Measurements from ENCODE around the gene BLACAT1. TPM values are rescaled to one million over a fixed set of nuclear protein-coding genes. Genes with fewer than 3 reads are reported as not detected.

BLACAT1 gene
- total RNA-seq, 4 donors from 2014 or later: 0.44 TPM; not detected in 3

DNA sequence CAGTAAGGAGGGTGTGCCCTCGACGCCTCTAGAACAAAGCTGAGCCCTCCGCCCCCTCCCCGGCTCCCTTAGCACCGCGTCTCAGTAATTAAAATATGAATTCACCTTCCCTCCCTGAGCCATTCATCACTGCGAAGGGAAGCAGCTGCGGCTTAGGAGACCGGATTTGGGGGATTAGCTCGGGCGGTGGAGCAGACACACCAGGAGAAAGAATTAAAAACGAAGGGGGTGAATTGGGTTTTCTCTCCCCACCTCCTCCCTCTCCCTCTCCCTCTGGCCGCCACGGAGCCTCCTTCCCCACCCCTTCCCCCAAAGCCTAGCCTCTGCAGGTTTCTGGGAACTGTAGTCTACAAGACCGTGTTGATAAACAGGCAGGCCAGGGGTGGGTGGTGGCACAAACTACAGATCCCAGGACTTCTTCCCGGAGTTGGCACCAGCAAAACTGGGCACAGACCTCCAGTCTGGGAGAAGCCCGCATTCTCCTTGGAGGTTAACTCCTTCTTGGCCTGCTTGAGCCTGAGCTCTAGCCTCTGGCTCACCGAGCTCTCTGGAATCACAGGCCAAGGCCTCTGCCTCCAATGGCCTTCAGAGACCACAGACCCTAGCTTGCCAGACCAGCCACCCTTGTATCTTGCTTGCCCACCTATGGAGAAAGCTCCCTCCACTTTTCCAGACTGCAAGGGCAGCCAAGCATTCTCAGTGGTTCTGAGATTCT, 10.8 kb downstream of the BLACAT1 start:
- TF ChIP-seq POLR2A (IDR thresholded peaks at IDR 0.05) (no peak), EP300 (IDR thresholded peaks at IDR 0.05) (peak in 1 of 2 donors; percentile 12)
- Histone ChIP-seq H3K27ac (peak overlapping the region in 2 of 4 donors; percentile 12 to 59), H3K4me1 (peaks cover 0 to 43% (median 17%) of the 10 kb centered on the region in 4 donors), H3K4me3 (peak overlapping the region in 2 of 4 donors; percentile 2 to 34), H3K9me3 (no peaks in the 10 kb centered on the region), H3K36me3 (no peaks in the 10 kb centered on the region), H3K27me3 (peaks cover 0 to 19% of the 10 kb centered on the region in 2 donors)
- WGBS, 2 donors: 15 to 34% methylated on average over 16 to 18 of the region's 18 CpGs
- DNase-seq (ENCODE audit: low spot score in 2 of 2): no peak

DNA sequence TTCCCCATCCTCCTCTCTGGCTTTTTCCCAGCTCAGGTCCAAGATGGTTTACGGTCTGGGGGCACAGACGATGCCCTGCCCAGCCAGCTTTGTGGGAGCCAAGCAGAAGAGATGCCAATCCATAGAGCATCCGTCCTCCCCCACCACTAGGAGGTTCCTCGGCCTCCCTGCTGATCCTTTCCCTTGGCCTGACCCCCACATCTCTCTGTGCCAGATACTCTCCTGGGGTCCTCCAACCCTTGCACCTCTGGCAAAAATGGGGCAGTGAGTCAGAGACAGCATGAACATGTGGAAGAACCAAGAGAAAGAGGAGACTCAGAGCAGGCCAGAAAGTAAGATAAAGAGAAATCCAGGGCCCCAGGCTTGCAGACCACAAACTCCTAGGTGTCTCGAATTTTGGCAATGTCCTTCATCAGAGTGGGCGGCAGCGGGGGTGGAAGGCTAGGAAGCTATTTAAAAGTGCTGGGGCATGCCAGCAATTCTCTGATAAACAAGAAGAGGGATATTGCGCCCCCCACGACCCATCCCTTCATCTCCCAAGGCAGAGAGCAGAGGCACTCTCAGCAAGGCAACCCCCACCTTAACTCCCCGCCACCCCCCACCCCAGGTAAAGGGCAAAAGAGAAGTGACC, 11.4 kb downstream of the BLACAT1 start:
- Histone ChIP-seq H3K4me3 (peak overlapping the region in 2 of 4 donors; percentile 2 to 34), H3K9me3 (no peaks in the 10 kb centered on the region), H3K27me3 (peaks cover 0 to 12% of the 10 kb centered on the region in 2 donors), H3K27ac (no peak overlapping the region), H3K4me1 (peaks cover 0 to 43% (median 16%) of the 10 kb centered on the region in 4 donors), H3K36me3 (no peaks in the 10 kb centered on the region)
- WGBS, 2 donors: 27 to 41% methylated on average over 10 of the region's 10 CpGs
- DNase-seq (ENCODE audit: low spot score in 2 of 2): no peak
- TF ChIP-seq POLR2A (IDR thresholded peaks at IDR 0.05) (no peak), CTCF (IDR thresholded peaks at IDR 0.05) (no peak), EP300 (IDR thresholded peaks at IDR 0.05) (no peak)

DNA sequence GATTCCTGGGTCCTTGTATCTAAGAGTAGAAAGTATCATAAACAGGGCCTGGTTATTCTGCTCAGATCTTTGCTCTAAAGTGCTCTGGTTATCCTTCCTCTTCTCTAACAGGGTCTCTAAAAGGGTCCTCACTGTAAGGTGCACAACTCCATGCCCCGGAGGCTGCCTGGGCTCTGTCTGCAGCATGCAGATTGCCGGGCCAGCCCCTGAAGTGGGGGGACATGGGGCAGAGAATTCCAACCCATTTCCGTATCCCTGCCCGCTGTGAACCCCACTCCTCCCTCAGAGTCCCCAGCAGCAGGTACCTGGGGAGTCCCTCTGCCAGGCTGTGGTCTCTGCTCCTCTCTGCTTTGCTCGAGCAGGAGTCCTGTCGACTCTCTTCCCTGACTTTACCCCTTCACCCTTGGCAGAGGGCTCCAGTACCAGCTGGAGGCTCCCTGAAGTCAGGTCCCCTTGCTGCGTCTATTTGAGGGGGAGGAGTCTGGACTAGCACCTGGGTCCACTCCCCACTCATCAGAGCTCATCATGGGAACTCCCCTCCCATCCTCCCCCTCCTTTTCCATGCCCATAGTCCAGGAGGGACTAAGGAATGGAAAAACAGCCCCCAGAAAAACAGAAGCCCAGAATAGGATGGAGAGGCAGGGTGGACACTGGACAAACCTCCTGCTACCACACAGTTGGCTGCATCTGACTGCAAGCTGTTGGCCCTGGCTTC, 12.1 kb downstream of the BLACAT1 start:
- no peak for TF ChIP-seq POLR2A (IDR thresholded peaks at IDR 0.05)
- no peak for TF ChIP-seq EP300 (IDR thresholded peaks at IDR 0.05)
- TF ChIP-seq CTCF (IDR thresholded peaks at IDR 0.05): no peak
- Histone ChIP-seq H3K9me3 (no peaks in the 10 kb centered on the region), H3K4me3 (no peak overlapping the region), H3K4me1 (peaks cover 0 to 50% (median 22%) of the 10 kb centered on the region in 4 donors), H3K27ac (no peak overlapping the region), H3K36me3 (no peaks in the 10 kb centered on the region), H3K27me3 (peaks cover 0 to 5% of the 10 kb centered on the region in 2 donors)
- 67 to 82% methylated on average over 3 to 7 of the region's 7 CpGs for WGBS, 2 donors
- no peak for DNase-seq (ENCODE audit: low spot score in 2 of 2)

GRCh38 chr1:205442051-205442725, 13.7 kb downstream of the BLACAT1 start:
- no peak for DNase-seq (ENCODE audit: low spot score in 2 of 2)
- Histone ChIP-seq H3K9me3 (no peaks in the 10 kb centered on the region), H3K4me1 (peaks cover 0 to 52% (median 25%) of the 10 kb centered on the region in 4 donors), H3K27me3 (no peaks in the 10 kb centered on the region), H3K36me3 (no peaks in the 10 kb centered on the region), H3K4me3 (no peak overlapping the region), H3K27ac (peak overlapping the region in 1 of 4 donors; percentile 50)
- 74 to 85% methylated on average over 12 of the region's 12 CpGs for WGBS, 2 donors
- TF ChIP-seq POLR2A (IDR thresholded peaks at IDR 0.05): no peak
- no peak for TF ChIP-seq EP300 (IDR thresholded peaks at IDR 0.05)
- TF ChIP-seq CTCF (IDR thresholded peaks at IDR 0.05): no peak

GRCh38 chr1:205441716-205442050, 14.2 kb downstream of the BLACAT1 start:
- TF ChIP-seq POLR2A (IDR thresholded peaks at IDR 0.05): no peak
- TF ChIP-seq EP300 (IDR thresholded peaks at IDR 0.05): no peak
- TF ChIP-seq CTCF (IDR thresholded peaks at IDR 0.05): no peak
- no peak for DNase-seq (ENCODE audit: low spot score in 2 of 2)
- no peaks in the 10 kb centered on the region for H3K36me3 ChIP-seq
- H3K4me3 ChIP-seq: no peak overlapping the region
- peak overlapping the region in 2 of 4 donors; percentile 43 to 50 for H3K27ac ChIP-seq
- no peaks in the 10 kb centered on the region for H3K27me3 ChIP-seq
- H3K9me3 ChIP-seq: no peaks in the 10 kb centered on the region
- peaks cover 0 to 52% (median 25%) of the 10 kb centered on the region in 4 donors for H3K4me1 ChIP-seq
- WGBS, 2 donors: 70 to 87% methylated on average over 3 of the region's 3 CpGs

Data from tibial nerve (tissue), 4 donors.